ENCODE measurements around the gene GPR156.
"Not testable (repeated sequence)": the region's sequence is repeated elsewhere in the genome, so short reads cannot be mapped to it uniquely, and the experiment has no call there.

The GPR156 gene

GRCh38 chr3:120239644-120240043 lies 45.4 kb downstream of the GPR156 start:
- ATAC-seq (ENCODE audit: low read depth) (no peak), DNase-seq (ENCODE audit: low spot score) (no peak)
- no peak for TF ChIP-seq CTCF (IDR thresholded peaks at IDR 0.05; ENCODE audit: poor library complexity, severe bottlenecking)
- H3K4me3 ChIP-seq (ENCODE audit: severe bottlenecking) = no peak overlapping the region
- H3K4me1 ChIP-seq (ENCODE audit: insufficient read depth, poor library complexity, severe bottlenecking) = no peaks in the 10 kb centered on the region
- peaks cover 5% of the 10 kb centered on the region for H3K27me3 ChIP-seq (ENCODE audit: insufficient read depth, poor library complexity, severe bottlenecking)
- H3K9me3 ChIP-seq (ENCODE audit: severe bottlenecking) = no peaks in the 10 kb centered on the region
- H3K36me3 ChIP-seq (ENCODE audit: low read depth) = no peaks in the 10 kb centered on the region
- no peak overlapping the region for H3K27ac ChIP-seq (ENCODE audit: poor library complexity, severe bottlenecking)

- H3K4me3 ChIP-seq (ENCODE audit: severe bottlenecking) = no peak overlapping the region
- H3K9me3 ChIP-seq (ENCODE audit: severe bottlenecking) = no peaks in the 10 kb centered on the region
- H3K4me1 ChIP-seq (ENCODE audit: insufficient read depth, poor library complexity, severe bottlenecking) = no peaks in the 10 kb centered on the region
- no peaks in the 10 kb centered on the region for H3K27me3 ChIP-seq (ENCODE audit: insufficient read depth, poor library complexity, severe bottlenecking)
- DNase-seq (ENCODE audit: low spot score) (no peak), ATAC-seq (ENCODE audit: low read depth) (no peak; the same call in 2 of the 3 replicates)
- H3K27ac ChIP-seq (ENCODE audit: poor library complexity, severe bottlenecking) = no peak overlapping the region
- no peaks in the 10 kb centered on the region for H3K36me3 ChIP-seq (ENCODE audit: low read depth)
- no peak for TF ChIP-seq CTCF (IDR thresholded peaks at IDR 0.05; ENCODE audit: poor library complexity, severe bottlenecking)
Observed at GRCh38 chr3:120227710-120228347, 57.2 kb downstream of the GPR156 start.

GRCh38 chr3:120224237-120224636 lies 60.8 kb downstream of the GPR156 start:
- Histone ChIP-seq H3K9me3 (ENCODE audit: severe bottlenecking) (no peaks in the 10 kb centered on the region), H3K4me3 (ENCODE audit: severe bottlenecking) (no peak overlapping the region), H3K27me3 (ENCODE audit: insufficient read depth, poor library complexity, severe bottlenecking) (no peaks in the 10 kb centered on the region), H3K27ac (ENCODE audit: poor library complexity, severe bottlenecking) (no peak overlapping the region), H3K36me3 (ENCODE audit: low read depth) (no peaks in the 10 kb centered on the region), H3K4me1 (ENCODE audit: insufficient read depth, poor library complexity, severe bottlenecking) (no peaks in the 10 kb centered on the region)
- TF ChIP-seq CTCF (IDR thresholded peaks at IDR 0.05; ENCODE audit: poor library complexity, severe bottlenecking) = no peak
- ATAC-seq (ENCODE audit: low read depth) (0 out of 3 replicates have a peak, but pooled peaks have one; percentile 19), DNase-seq (ENCODE audit: low spot score) (no peak)

GRCh38 chr3:120218981-120219380 lies 66.0 kb downstream of the GPR156 start:
- DNase-seq (ENCODE audit: low spot score) (no peak), ATAC-seq (ENCODE audit: low read depth) (0 out of 3 replicates have a peak, but pooled peaks have one; percentile 53)
- TF ChIP-seq CTCF (IDR thresholded peaks at IDR 0.05; ENCODE audit: poor library complexity, severe bottlenecking) = no peak
- Histone ChIP-seq H3K9me3 (ENCODE audit: severe bottlenecking) (no peaks in the 10 kb centered on the region), H3K27ac (ENCODE audit: poor library complexity, severe bottlenecking) (no peak overlapping the region), H3K27me3 (ENCODE audit: insufficient read depth, poor library complexity, severe bottlenecking) (no peaks in the 10 kb centered on the region), H3K4me1 (ENCODE audit: insufficient read depth, poor library complexity, severe bottlenecking) (no peaks in the 10 kb centered on the region), H3K36me3 (ENCODE audit: low read depth) (no peaks in the 10 kb centered on the region), H3K4me3 (ENCODE audit: severe bottlenecking) (no peak overlapping the region)

GRCh38 chr3:120216633-120217032 lies 68.4 kb downstream of the GPR156 start:
- DNase-seq (ENCODE audit: low spot score); H3K9me3 ChIP-seq (ENCODE audit: severe bottlenecking); H3K36me3 ChIP-seq (ENCODE audit: low read depth); H3K27ac ChIP-seq (ENCODE audit: poor library complexity, severe bottlenecking); ATAC-seq (ENCODE audit: low read depth); H3K4me3 ChIP-seq (ENCODE audit: severe bottlenecking); H3K4me1 ChIP-seq (ENCODE audit: insufficient read depth, poor library complexity, severe bottlenecking); H3K27me3 ChIP-seq (ENCODE audit: insufficient read depth, poor library complexity, severe bottlenecking): not testable (repeated sequence)

All from RWPE2 (cell line).